GM12864 (cell line): ENCODE measurements around the gene PRDM7.

ENCODE experiments used
- DNase-seq: peaks from one replicate; pipeline ENCODE4 v3.0.0-alpha.2; 2011; ENCODE audit warnings: low read depth
- H3K4me3 ChIP-seq: 2 replicates; pipeline ENCODE4 v1.5.1; 2011; ENCODE audit warnings: mild to moderate bottlenecking, low read depth, low read length, control low read depth
- CTCF ChIP-seq: IDR thresholded peaks from 2 replicates; pipeline ENCODE4 v1.5.1; 2011; ENCODE audit warnings: low read depth, mild to moderate bottlenecking, moderate library complexity, low read length, control low read depth, inconsistent platforms; ENCODE audit errors: missing control alignments

The PRDM7 gene

GRCh38 chr16:90043526-90043925 lies 33.6 kb downstream of the PRDM7 start:
- no peak for DNase-seq
- TF ChIP-seq CTCF, result no peak
- H3K4me3 ChIP-seq, result no peak overlapping the region

- H3K4me3 ChIP-seq, result no peak overlapping the region
- no peak for DNase-seq
- TF ChIP-seq CTCF, result no peak
Measured at GRCh38 chr16:90042946-90043514, 34.1 kb downstream of the PRDM7 start.

GRCh38 chr16:90041896-90042473 lies 35.1 kb downstream of the PRDM7 start:
- no peak overlapping the region for H3K4me3 ChIP-seq
- DNase-seq, result no peak
- no peak for TF ChIP-seq CTCF

GRCh38 chr16:90040152-90041023 lies 36.7 kb downstream of the PRDM7 start:
- no peak for DNase-seq
- no peak for TF ChIP-seq CTCF
- H3K4me3 ChIP-seq, result no peak overlapping the region

GRCh38 chr16:90037276-90037675 lies 39.9 kb downstream of the PRDM7 start:
- no peak for TF ChIP-seq CTCF
- no peak for DNase-seq
- H3K4me3 ChIP-seq, result no peak overlapping the region

GRCh38 chr16:90035902-90036301 lies 41.2 kb downstream of the PRDM7 start:
- DNase-seq, result no peak
- no peak for TF ChIP-seq CTCF
- H3K4me3 ChIP-seq, result no peak overlapping the region
